GM10847 (cell line): ENCODE measurements around the gene DDX10.

Experiments
- POLR2A ChIP-seq: IDR thresholded peaks from 2 replicates; pipeline ENCODE4 v1.6.1; 2011; ENCODE audit not compliant: insufficient read length; ENCODE audit errors: extremely low read depth

Gene DDX10

DNA sequence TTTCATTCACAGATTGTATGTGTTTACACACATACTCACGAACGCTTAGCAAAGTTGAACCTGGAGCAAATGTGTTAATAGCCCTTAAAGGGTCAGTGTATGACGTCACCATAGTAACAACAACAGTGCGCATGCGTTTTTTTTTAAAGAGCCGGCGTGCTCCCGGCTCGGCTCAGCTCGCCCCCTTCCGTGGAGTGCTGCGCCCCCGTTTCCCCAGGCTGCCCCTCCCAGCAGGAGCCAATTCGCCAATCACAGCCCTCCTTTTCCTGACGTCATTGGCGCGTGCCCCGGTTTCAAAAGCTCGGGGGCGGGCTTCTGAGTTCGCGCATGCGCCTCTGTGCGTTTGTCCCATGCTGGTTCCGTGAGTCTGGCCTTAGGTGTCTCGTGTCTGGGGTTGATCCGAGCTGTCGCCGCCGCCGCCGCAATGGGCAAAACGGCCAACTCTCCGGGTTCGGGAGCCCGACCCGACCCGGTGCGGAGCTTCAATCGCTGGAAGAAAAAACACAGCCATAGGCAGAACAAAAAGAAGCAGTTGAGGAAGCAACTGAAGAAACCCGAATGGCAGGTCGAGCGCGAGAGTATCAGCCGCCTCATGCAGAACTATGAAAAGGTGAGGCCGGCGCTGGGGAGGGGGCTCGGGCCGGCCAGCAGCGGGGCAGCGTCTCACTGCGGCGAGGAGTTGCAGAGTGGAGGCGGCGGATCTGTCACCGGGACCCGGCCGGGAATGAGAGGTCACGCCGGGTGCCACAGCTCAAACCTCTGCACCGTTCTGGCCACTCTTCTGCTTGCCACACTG, at the start of gene DDX10:
Gene DDX10 (plus strand): TSS at position 340 of the 796 bp plus-strand sequence. CDS start 85 bp downstream, at position 425.
- TF ChIP-seq POLR2A, result peak; percentile 62

- TF ChIP-seq POLR2A, result no peak
Measured at GRCh38 chr11:108616549-108616948, 48.3 kb upstream of the DDX10 start.

DNA sequence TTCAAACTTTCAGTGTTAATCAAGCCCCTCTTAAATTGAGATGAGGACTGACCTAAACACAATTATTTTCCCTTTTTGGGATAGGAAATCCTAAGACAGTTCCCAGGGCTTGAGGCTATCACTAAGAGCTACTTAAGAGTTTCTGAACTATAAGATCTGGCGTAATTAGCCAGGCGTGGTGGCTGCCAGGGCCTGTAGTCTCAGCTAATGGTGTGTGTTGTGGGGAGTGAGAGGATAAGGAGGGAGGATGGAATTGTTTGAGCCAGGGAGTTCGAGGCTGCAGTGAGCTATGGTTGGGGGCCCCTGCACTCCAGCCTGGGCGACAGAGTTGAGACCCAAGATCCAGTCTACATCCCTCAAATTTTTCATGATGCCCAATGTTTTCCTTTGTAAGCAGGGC, 47.8 kb upstream of the DDX10 start:
- TF ChIP-seq POLR2A, result no peak

- TF ChIP-seq POLR2A, result no peak
Measured at GRCh38 chr11:108618529-108618928, 46.3 kb upstream of the DDX10 start.

GRCh38 chr11:108620958-108621772, 43.7 kb upstream of the DDX10 start:
- no peak for TF ChIP-seq POLR2A

GRCh38 chr11:108622341-108622740, 42.5 kb upstream of the DDX10 start:
- TF ChIP-seq POLR2A, result no peak

GRCh38 chr11:108624196-108624925, 40.5 kb upstream of the DDX10 start:
- TF ChIP-seq POLR2A, result no peak

GRCh38 chr11:108628326-108628725, 36.5 kb upstream of the DDX10 start:
- TF ChIP-seq POLR2A, result no peak

DNA sequence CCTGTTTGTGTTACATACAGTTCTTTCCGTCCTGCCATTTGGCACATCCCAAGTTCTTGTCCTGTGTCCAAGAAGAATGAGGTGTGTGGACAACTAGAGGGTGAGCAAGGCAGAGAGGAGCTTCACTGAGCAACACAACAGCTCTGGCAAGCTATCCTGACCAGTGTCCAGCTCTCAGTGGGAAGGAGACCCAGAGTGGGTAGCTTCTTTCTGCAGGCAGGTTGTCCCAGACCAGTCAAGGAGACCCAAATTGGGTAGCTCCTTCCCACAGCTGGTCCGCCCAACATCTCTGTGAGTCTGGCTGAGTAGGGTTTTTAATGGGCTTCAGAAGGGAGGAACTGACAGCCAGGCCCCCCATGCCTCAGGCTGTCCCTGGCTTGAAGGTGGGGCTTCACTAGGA, 36.1 kb upstream of the DDX10 start:
- no peak for TF ChIP-seq POLR2A

DNA sequence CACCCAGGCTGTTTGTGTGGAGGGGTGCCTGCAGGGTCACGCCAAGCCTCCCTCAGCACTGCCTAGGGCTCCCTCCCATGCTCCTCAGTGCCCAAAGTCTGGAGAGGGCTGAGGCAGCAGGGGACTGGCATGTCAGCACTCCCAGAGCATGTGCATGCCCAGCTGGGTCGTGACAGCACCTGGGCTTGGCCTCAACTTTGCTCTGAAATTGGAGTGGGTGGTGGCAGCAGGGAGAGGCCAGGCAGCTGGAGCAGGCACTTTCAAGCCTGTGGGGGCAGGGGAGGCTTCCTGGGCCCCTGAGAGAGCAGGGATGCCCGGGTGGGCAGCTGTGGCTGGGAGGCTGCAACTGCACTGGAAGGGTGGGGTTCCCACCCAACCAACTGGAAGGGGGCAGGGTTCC, 35.6 kb upstream of the DDX10 start:
- no peak for TF ChIP-seq POLR2A

DNA sequence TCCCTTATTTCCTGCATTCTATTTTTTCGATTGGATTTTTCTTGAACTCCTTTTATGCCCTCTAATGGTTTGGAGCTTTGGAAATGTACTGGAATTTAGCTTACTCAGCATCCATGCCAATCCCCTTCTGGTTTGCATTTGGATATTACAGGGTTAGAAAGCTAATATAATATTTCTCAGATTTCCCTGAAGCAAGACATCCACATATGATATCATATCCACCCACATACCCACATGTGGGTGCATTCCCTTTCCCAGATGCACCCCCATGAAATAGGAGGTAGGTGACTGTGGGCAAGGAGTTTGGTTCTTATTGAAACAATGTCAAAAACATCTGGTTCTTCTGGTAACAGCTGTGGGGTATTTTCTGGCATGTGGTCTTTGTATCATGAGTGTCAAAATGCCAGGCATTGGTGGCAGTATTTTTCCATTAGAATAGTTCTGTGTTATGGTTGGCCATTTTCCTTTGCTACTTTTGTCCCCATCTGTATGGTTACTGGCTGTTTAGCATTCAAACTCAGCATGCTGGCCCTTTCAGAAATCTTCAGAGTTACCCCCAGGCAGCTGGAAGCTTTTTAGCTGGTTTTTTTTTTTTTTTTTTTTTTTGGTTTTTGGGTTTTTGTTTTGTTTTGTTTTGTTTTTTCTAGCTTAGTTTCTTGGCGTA, 32.7 kb upstream of the DDX10 start:
- no peak for TF ChIP-seq POLR2A

- TF ChIP-seq POLR2A, result no peak
Measured at GRCh38 chr11:108635106-108635505, 29.8 kb upstream of the DDX10 start.

DNA sequence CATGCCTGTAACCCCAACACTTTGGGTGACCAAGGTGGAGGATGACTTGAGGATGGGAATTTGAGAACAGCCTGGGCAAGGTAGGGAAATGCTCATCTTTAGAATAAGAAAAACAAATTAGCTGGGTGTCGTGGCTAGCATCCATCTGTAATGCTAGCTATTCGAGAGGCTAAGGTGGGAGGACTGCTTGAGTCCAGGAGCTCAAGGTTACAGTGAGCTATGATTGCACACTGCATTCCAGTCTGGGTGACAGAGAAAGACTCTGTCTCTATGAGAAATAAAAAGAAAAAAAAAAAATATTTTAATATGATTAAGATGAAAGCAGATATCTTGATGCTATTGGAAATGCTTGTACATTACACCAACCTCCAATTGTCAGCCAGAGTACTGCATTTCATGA, 28.6 kb upstream of the DDX10 start:
- TF ChIP-seq POLR2A, result no peak

DNA sequence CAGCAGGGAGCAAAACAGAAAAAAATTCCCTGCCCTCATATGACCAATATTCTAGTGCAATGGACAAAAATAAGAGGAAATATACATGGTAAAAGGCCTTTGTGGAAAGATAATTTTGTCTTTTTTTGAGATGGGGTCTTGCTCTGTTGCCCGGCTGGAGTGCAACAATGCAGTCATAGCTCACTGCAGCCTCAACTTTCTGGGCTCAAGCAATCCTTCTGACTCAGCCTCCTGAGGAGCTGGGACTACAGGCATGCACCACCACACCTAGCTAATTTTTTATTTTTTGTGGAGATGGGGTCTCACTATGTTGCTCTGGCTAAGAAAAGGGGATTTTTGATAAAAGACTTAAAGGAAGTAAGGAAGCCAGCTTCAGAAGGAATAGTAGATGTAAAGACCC, 25.7 kb upstream of the DDX10 start:
- TF ChIP-seq POLR2A, result no peak

GRCh38 chr11:108643974-108644373, 20.9 kb upstream of the DDX10 start:
- TF ChIP-seq POLR2A, result no peak
